Measurements from ENCODE around the gene HERC4.

- TF ChIP-seq EZH2 (IDR thresholded peaks at IDR 0.05; ENCODE audit: insufficient read depth, low read length) (no peak), CTCF (IDR thresholded peaks at IDR 0.05; ENCODE audit: insufficient read depth, low read depth, low read length) (no peak)
Measured at GRCh38 chr10:68088740-68089139, 13.7 kb upstream of the HERC4 start.

Data from astrocyte (in vitro differentiated cells and primary cell).